Measurements from ENCODE around the gene APOBEC4. TPM values are rescaled to one million over a fixed set of nuclear protein-coding genes. Genes with fewer than 3 reads are reported as not detected.

Gene APOBEC4
- total RNA-seq, 1 donor from 2014 or later, result not detected

DNA sequence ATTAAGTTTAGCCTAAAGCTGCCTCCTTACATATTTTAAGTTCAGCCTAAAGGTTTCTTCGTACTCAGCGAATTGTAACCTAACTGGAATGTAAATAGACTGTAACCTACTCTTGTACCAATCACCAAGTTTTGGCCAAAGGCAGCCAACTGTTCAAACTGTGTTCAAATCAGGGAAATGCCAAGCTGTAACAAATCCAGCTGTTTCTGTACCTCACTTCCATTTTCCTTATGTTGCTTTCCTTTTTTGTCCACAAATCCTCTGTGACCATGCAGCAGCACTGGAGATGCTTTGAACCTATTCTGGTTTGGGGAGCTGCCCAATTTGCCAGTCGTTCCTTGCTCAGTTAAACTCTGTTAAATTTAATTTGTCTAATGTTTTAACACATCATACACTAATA, 3.2 kb upstream of the APOBEC4 start:
- no peak for DNase-seq
- peaks cover 4% of the 10 kb centered on the region for H3K9me3 Mint-ChIP-seq (ENCODE audit: unreplicated experiment)
- H3K4me3 Mint-ChIP-seq (ENCODE audit: unreplicated experiment), result no peak overlapping the region
- H3K27me3 Mint-ChIP-seq (ENCODE audit: unreplicated experiment), result peaks cover 2% of the 10 kb centered on the region
- no peaks in the 10 kb centered on the region for H3K36me3 Mint-ChIP-seq (ENCODE audit: unreplicated experiment)
- H3K4me1 Mint-ChIP-seq (ENCODE audit: low read depth, unreplicated experiment), result peaks cover 21% of the 10 kb centered on the region
- TF ChIP-seq, protein P1, sequence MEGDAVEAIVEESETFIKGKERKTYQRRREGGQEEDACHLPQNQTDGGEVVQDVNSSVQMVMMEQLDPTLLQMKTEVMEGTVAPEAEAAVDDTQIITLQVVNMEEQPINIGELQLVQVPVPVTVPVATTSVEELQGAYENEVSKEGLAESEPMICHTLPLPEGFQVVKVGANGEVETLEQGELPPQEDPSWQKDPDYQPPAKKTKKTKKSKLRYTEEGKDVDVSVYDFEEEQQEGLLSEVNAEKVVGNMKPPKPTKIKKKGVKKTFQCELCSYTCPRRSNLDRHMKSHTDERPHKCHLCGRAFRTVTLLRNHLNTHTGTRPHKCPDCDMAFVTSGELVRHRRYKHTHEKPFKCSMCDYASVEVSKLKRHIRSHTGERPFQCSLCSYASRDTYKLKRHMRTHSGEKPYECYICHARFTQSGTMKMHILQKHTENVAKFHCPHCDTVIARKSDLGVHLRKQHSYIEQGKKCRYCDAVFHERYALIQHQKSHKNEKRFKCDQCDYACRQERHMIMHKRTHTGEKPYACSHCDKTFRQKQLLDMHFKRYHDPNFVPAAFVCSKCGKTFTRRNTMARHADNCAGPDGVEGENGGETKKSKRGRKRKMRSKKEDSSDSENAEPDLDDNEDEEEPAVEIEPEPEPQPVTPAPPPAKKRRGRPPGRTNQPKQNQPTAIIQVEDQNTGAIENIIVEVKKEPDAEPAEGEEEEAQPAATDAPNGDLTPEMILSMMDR (IDR thresholded peaks at IDR 0.05; ENCODE audit: partially characterized antibody, unreplicated experiment), result no peak
- H3K27ac Mint-ChIP-seq (ENCODE audit: unreplicated experiment), result no peak overlapping the region

- Mint-ChIP-seq H3K36me3 (ENCODE audit: unreplicated experiment) (no peaks in the 10 kb centered on the region), H3K27me3 (ENCODE audit: unreplicated experiment) (peaks cover 2% of the 10 kb centered on the region), H3K27ac (ENCODE audit: unreplicated experiment) (peak overlapping the region; percentile 50), H3K4me1 (ENCODE audit: low read depth, unreplicated experiment) (peaks cover 23% of the 10 kb centered on the region), H3K9me3 (ENCODE audit: unreplicated experiment) (peaks cover 3% of the 10 kb centered on the region), H3K4me3 (ENCODE audit: unreplicated experiment) (no peak overlapping the region)
- TF ChIP-seq, protein P1 (IDR thresholded peaks at IDR 0.05; ENCODE audit: partially characterized antibody, unreplicated experiment), result peak; percentile 86
- DNase-seq, result peak; percentile 84
Measured at GRCh38 chr1:183655562-183656075, 2.5 kb upstream of the APOBEC4 start.

DNA sequence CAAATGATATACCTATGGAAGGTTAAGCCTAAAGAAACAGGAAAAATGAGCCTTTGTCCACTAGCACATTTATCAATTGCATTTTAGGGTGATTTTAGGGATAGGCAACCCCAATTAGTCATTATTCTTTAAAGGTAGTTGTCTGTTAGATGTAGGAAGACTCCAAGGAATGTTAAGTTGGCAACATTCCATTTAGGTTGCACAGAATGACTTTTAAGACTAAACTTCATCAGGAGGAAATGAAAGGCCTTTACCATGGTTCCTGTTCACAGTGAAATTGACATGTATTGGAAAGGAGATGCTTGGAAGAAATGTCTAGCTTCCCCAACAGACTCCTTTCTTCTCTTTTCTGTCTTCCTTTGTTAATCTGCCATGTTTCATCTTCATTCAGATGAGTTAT, 1.6 kb upstream of the APOBEC4 start:
- no peak overlapping the region for H3K27ac Mint-ChIP-seq (ENCODE audit: unreplicated experiment)
- peaks cover 2% of the 10 kb centered on the region for H3K27me3 Mint-ChIP-seq (ENCODE audit: unreplicated experiment)

DNA sequence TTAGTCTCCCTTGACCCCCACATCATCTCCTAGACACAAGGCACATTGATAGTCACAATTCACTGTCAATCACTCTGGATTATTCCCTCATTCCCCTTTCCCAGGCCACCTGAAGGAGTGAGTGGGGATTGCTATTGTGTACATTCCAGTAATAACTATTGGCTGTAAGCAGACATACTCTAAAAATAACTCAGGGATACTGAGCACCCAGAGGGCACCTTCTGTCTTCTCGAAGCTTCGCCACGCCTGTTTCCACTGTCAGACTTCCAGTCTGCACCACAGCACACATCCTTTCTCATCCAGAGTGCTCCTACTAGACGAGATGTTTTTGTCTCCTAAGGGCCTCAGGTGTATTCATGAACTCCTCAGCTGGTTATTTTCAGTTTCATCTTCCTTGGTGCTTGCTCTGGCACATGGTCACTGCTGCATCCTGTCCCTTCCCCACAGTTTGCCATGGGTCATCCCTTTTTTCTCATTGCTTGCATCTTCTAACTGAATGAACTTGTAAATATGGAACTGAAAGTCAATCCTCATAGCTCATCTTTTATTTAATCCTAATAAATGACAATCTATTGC, 848 bp upstream of the APOBEC4 start:
- Mint-ChIP-seq H3K4me3 (ENCODE audit: unreplicated experiment) (peak overlapping the region; percentile 14), H3K36me3 (ENCODE audit: unreplicated experiment) (no peaks in the 10 kb centered on the region), H3K27me3 (ENCODE audit: unreplicated experiment) (peaks cover 2% of the 10 kb centered on the region), H3K9me3 (ENCODE audit: unreplicated experiment) (no peaks in the 10 kb centered on the region), H3K27ac (ENCODE audit: unreplicated experiment) (no peak overlapping the region), H3K4me1 (ENCODE audit: low read depth, unreplicated experiment) (peaks cover 23% of the 10 kb centered on the region)
- TF ChIP-seq, protein P1 (IDR thresholded peaks at IDR 0.05; ENCODE audit: partially characterized antibody, unreplicated experiment), result no peak
- DNase-seq, result no peak

More for the DNA sequence above, 1.6 kb upstream of the APOBEC4 start:
- H3K4me1 Mint-ChIP-seq (ENCODE audit: low read depth, unreplicated experiment), result peaks cover 23% of the 10 kb centered on the region
- peaks cover 3% of the 10 kb centered on the region for H3K9me3 Mint-ChIP-seq (ENCODE audit: unreplicated experiment)
- DNase-seq, result no peak
- TF ChIP-seq, protein P1 (IDR thresholded peaks at IDR 0.05; ENCODE audit: partially characterized antibody, unreplicated experiment), result no peak
- H3K36me3 Mint-ChIP-seq (ENCODE audit: unreplicated experiment), result no peaks in the 10 kb centered on the region
- no peak overlapping the region for H3K4me3 Mint-ChIP-seq (ENCODE audit: unreplicated experiment)

GRCh38 chr1:183653462-183653794, 312 bp upstream of the APOBEC4 start:
- Mint-ChIP-seq H3K27me3 (ENCODE audit: unreplicated experiment) (peaks cover 2% of the 10 kb centered on the region), H3K27ac (ENCODE audit: unreplicated experiment) (no peak overlapping the region), H3K4me1 (ENCODE audit: low read depth, unreplicated experiment) (peaks cover 23% of the 10 kb centered on the region), H3K9me3 (ENCODE audit: unreplicated experiment) (no peaks in the 10 kb centered on the region), H3K36me3 (ENCODE audit: unreplicated experiment) (no peaks in the 10 kb centered on the region), H3K4me3 (ENCODE audit: unreplicated experiment) (no peak overlapping the region)
- DNase-seq, result no peak
- TF ChIP-seq, protein P1 (IDR thresholded peaks at IDR 0.05; ENCODE audit: partially characterized antibody, unreplicated experiment), result no peak
